Islet of Langerhans (tissue), 1 donor: ENCODE data around the gene VSTM4.

Source experiments
- FAIRE-seq: peaks from one replicate; lab custom pipeline; 2011; peaks lifted over from hg19 to GRCh38; lab: Jason Lieb, UNC

The VSTM4 gene

DNA sequence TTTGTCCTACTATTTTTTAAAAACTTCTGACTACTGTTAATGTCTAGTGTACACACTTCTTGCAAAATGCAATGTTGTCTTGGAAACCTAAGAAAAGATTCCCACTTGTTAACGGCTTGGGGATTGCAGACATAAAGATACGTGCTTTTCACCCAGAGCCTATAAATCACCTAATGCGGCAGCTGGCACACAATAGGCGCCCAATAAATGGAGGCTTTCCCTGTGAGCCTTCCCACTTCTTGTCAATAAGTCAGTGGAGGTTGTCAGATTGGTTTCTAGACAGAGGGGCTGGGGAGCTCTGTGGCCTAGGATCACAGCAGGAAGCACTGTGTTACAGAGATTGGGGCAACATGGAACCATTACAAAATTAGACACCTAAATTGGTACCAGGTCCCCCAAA lies 74.7 kb downstream of the VSTM4 start:
- FAIRE-seq, result no peak

DNA sequence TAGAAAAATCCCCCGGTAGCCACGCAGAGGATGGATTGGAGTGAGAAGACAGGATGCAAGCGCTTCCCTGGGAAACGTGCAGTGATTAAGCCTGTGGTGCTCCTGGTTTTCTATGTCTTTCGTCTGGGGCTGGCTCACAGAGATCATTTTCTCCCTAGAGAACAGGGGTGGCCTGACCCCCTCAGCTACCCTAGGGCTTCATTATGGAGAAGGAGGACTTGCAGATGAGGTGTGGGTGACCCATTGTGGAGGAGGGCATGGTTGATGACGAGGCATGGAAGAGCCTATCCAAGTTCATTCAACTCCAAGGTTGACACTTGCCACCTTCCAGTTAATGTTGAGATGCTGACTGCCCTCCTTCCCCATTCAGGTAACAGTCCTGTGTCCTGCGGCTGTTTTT lies 75.9 kb downstream of the VSTM4 start:
- no peak for FAIRE-seq

DNA sequence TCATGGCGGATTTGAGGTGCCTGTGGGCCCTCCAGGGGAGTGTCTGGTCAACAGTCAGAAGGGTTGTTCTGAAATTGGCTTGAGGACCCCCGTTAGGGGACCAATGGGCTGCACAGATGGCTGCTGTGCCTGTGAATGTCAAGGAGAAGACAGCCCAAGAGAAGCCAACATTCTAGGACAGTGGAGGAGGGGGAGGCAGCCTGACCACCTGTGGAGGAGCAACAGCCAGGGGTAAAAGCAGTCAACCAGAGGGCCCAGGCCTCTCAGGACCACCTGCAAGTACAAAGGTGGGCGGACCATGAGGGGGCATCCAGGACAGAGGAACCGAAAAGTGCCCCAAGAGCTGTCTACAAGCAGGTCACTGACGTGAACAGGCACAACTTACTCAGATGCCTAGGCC lies 76.6 kb downstream of the VSTM4 start:
- no peak for FAIRE-seq

DNA sequence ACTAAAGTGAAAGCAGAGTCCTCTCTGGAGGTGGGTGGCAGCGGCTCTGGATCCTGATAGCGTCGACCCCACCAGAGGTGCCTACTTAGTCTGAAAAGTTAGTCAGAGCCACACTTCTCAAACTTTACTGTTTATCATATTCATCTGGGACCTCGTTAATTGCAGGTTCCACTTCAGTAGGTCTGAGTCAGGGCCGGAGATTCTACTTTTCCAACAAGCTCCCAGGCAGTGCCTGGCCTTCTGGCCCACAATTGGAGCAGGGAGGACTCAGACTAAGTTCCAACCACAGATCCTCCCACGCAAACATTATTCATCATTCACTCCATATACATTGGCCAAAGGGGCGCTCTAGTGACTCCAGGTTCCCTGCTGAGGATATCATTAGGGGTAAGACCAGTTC lies 78.1 kb downstream of the VSTM4 start:
- no peak for FAIRE-seq

DNA sequence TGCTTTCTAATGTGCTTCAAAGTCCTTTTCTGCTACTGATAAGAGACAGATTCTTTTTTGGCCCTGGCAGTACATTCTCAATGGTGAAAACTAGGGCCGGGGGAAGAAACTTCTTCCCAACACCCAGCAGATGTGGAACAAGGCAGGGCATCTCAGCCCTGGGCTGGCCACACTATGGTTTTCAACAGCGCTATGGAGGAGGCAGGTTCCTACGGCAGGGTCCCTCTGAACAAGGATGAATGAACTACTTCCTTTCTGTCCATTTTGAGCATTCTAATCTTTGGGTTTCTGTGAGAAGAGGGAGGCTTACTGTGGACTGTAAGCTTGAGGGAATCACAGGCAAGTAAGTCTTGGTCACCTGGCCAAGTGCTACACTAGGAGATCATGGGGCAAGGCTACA lies 78.7 kb downstream of the VSTM4 start:
- FAIRE-seq, result no peak

DNA sequence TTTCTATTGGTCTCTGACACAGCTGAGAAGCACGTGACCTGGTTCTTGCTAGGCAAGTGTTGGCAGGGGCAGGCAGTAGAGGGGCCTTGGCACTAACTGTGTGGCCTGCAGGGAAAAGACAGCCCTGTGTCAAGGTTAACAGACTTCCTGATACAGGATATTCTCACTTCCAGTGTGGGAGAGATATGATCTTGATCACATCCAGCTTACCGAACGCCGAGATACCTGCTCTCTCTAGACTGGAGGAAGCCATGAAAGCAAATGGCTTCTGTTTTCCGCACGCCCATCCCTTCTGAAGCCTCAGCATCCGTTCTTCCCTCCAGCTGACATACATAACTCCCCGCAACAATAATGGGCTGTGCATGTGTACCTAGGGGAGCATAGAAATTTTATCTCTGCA lies 79.4 kb downstream of the VSTM4 start:
- no peak for FAIRE-seq

DNA sequence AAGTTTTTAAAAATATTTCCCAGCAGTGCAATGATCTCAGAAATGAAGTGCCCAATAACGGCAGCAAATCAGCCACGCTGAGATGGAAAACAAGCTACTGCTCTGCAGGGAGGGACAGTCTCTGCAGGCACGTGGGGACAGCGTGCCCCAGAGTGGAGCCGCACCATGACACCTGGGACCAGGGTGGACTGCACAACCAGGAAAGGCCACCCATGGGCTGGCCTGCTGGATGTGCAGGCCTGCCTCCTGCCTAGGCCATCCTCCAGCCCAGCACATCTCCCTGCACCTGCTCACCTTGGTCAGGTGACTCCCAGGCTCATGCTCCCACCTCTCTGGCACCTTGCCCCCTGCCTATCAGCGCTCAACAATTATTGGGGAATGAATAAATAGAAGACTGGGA lies 80.4 kb downstream of the VSTM4 start:
- no peak for FAIRE-seq

DNA sequence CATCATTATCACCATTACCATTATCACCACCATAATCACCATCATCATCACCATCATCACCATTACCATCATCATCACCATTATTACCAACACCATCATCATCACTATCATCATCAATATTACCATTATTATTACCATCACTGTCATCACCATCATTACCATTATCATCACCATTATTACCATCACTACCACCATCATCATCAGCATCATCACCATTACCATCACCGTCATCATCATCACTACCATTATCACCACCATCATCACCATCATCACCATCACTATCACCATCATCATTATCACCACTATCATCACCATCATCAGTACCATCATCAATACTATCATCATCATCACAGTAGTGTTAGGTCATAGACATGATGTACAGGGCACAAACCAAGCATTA lies 81.4 kb downstream of the VSTM4 start:
- no peak for FAIRE-seq

DNA sequence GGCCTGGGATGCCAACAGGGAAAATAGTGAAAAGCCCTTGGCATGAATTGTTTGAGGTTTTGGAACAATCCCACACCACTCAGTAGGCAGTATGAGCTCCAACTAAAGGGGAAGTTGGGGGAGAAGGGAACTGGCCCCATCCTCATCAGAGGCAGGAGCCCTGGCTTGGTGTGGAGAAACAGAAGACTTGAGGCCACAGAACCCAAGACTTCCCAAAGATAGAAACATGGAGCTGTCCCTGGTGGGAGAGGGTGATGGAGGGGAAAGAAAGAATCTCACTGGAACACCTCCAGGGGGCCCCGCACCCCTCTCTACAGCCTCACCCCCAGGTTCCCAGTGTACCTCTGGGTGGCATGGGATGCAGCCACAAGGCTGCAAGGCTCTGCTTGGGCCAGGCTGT lies 85.7 kb downstream of the VSTM4 start:
- no peak for FAIRE-seq

DNA sequence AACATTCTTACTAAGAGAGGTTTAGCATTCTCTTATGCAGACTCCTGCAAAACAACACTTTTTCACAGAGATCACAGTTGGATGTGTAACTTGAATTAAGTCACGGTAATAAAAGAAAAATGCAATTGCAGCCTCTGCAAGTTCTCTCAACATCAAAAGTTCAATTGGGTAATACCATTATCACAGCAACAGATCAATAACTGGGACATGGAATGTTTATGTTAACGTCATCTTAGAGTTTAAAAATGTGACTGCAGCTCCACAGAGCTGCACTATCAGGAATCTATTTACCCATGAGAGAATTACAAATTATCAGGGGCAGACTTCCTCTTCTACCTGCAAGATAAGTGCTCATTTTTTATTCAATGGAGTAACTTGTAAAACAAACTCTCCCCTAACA lies 86.7 kb downstream of the VSTM4 start:
- FAIRE-seq, result no peak

DNA sequence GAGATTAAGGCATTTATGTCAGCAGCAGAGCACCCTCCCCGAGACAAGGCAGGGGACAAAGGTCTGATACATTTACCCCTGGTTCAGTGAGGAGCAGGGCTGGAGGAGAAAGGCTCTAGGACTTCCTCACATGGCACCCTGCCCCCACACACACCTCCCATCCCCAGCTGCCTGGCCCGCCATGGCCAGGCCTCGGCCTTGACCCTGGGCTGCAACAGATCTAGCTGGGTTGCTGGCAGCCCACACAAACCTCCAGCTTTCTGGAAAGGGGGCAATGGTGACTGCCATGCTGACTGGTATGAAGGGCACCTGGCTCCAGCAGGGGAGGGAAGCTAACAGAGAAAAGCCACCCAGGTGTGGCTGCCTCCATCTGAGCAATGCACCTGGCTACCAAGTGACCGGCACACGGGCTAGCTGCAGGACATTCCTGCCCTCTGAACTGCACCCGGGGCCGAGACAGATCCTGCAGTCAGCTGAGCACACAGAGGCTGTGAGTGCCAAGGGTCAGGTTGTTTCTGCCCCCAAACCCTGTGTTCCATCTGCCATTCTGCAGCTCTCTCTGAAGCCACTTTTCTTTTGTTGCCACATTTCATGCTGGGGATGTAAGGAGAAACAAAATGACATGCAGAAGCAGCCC lies 89.9 kb downstream of the VSTM4 start:
- FAIRE-seq, result no peak

DNA sequence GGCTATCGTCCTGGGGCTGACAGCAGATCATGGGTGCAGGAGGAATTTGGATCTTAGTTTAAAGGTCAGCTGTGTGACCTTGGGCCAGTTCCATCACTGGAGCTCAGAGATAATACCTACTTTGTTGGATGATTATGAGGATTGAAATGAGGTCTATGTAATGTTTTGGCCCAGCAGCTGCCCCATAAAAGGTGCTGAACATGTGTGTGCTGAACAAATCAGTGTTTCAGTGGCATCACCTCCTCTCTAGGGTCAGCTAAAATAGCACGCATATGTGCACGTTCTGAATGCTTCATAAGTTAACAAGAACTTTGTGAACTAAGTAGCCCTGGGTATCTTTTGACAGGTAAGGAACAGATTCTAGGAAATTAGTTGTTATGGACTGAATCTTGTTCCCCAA lies 90.8 kb downstream of the VSTM4 start:
- no peak for FAIRE-seq

DNA sequence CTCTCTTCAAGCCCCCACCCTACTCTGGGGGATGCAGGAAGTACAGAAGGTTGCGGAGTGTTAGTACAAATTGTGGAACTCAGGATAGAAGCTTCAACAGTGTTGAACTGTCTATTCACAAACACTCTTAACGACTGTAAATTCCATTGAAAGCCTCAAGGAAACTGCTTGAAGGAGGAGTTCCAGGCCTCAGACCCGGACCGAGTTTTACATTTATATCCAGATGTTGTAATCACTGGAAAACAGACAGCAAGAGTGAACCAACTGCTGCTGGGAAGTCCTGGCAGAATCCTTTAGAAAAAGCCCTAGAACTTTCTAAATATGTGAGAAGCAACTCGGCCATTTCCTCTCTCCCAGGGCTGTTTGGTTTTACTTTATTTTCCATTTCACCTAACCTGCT lies 91.6 kb downstream of the VSTM4 start:
- no peak for FAIRE-seq

DNA sequence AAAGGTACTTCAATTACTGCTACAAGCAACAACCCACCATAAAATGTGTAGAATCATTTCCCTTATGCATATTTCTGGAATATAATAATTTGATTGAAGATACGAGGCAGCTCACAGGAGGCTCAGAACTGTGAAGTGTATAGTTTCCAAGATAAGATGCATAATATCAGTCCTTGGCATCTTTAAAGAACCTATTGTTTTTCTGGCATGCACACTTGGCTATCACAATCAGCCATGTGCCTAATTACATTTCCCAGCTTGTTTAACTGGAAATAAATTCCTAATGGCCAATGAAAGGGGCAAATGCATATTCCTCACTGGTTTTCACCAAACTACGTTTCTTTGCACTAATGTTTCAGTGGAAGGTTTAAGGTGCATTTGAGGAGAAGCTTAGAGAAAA lies 92.3 kb downstream of the VSTM4 start:
- no peak for FAIRE-seq

DNA sequence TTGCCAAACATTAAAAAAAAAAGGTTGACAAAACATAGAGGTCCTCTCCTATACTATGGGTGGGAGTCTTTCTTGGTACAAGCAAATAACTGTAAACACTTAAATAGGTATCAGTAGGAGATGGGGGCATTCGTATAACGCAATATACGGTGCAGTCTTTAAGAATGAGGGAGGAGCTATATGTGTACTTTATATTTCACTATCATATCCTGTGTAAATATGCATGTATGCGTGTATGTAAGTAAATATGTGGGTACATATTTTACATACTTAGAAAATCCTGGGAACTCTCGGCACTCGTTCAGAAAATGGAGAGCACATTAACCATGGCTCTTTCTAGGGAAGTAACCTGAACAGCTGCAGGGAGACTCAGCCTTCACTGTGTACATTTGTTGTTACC lies 93.6 kb downstream of the VSTM4 start:
- FAIRE-seq, result no peak

DNA sequence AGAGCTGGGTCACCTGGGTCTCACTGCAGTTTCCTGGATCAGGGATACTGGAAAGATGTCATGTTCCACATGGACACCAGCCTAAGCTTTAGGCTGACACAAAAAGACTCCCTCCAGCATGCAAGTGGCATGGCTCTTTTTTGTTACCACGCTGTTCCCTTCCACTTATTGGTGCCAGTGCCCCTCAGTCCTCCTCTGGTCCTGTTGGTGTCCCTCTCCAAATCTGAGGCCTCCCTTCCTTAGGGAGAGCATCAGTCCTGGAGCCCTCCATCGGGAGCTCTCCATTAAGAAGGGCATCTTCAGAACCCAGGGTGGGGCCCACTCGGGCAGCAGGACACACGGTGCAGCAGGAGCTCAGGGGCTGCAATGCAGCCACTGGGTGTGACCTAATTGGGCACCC lies 99.6 kb downstream of the VSTM4 start:
- FAIRE-seq, result no peak

DNA sequence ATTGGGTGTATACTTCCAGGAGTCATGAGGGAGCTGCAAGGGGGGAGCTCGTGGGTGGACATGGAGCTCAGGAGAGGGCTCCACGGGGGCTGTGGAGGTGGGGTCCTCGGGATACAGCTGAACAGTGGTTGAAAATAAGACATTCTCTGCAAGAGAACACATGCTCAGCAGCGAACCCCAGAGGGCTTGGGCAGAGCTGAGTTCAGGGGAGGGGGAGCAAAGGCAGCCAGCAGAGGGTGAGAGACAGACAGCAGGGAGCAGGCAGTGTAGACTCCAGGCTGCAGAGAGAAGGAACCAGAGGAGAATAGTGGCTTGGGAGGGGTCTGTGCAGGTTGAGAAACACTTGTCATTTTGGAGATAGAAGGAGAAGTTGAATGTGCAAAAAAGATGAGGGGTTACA lies 102.7 kb downstream of the VSTM4 start:
- FAIRE-seq, result no peak

DNA sequence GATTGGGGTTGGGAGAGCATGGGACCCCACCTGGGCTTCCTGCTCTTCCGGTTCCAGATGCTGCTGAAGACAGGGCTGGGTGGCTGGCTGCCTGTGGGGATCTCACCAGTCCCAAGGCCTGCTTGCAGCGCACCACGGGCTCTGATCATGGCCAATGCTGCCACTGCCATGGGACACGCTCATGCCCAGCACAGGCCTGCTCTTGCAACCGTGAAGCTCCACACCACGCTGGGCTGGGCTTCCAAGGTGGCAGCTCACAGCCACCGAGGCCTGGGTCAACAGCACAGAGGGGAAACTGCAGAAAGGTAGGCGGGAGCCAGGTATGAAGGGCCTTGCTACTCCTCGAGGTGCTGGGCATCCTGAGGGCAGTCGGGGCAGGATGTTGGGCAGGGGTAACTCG lies 103.6 kb downstream of the VSTM4 start:
- FAIRE-seq, result no peak

DNA sequence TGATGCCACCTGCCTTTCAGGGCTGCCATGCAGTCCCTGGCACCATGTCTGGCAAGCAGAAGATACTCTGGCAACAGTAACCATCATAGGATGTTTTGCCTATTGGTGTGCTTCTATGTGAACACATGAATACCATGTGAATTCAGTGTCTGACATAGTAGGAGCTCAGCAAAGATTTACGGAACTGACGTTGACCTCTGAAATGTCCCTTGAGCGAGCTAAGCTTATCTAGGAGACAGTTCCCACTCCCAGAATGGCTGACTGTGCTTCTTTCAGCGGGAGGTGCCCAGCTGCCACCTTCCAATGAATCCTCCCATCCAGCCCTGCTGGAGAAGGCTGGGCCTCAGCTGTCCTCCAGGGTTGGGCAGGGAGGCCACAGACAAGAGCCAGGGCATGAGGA lies 104.5 kb downstream of the VSTM4 start:
- no peak for FAIRE-seq

DNA sequence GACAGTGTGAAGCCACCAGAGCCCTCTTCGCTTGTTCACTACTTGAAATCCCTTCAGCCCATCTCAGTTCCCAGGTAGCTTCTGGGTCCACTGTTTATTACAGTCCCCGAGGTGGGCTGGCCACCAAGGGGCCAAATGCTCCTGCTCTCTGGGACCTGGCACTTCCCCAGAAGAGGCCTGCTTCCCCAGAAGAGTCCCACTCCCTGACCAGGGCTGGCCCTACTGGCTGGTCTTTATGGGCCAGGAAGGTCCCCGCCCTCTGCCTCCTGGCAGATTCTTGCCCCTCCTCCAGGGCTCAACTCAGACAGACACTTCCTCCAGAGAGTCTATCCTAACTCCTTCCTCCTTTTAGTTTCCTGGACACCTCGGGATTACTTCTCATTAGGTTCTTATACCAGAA lies 105.0 kb downstream of the VSTM4 start:
- FAIRE-seq, result no peak

DNA sequence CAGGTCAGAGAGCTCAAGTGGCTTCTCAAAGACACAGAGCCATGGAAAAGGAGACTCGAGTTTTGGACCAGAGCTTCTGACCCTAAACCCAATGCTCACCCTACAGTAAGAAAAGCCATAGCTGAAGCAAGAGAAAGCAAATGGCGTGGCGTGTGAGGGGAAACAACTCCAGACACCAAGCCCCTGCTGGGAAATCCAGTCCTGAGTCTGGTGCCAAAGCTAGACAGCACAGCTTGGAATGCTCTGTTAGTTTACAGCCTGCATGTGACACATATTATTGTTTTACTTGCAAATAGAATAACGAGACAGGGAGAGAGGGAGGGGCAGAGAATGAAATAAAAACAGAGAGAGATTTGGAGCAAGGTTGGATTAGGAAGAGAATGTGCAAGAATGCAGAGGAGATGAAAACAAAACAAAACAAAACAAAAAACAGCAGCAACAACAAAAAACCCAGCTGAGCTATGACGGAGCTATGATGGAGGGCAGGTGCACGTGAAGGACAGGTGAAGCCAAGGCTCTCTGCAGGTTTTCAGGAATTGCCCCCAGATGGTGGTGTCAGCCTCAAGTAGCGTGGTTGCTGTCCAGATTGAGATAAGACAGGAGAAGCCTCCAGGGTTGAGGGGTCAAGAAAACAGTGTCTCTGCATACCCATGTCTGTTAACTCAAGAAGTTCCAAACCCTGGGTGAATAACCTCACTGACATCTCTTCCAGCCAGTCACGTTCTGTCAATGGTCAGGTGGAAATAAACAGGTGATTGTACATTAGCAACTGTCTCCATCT lies 105.9 kb downstream of the VSTM4 start:
- no peak for FAIRE-seq

DNA sequence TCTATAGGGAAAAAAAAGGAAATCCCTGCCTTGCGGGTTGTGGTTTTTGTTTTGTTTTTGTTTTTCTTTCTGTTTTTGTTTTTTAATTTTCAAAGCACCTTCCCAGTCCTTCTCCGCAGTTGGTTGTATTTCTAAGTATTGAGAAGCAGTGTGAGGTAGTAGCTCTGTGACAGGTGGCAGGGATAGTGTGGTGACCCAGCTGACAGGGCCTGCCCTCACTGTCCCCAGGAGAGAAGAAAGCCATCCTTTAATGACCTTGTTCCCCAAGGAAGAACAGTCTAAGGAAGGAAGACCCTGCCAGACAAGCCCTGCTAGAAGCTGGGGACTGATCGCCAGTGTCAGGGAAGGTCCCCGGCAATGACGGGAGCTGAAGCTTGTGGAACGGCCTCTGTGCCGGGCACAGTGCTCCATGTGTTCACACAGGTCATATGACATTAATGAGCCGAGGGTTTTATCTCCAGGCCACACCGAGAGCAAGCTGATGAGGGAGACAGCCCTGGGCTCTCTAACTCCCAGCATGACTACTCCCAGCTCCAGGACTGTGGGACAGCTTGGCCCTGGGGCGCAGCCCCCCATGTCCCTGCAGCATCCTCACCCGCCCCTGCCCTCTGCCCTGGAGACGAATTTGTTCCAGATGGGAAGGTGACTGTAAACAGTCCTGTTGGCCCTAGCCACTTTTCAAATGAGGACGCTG lies 106.7 kb downstream of the VSTM4 start:
- FAIRE-seq, result no peak

DNA sequence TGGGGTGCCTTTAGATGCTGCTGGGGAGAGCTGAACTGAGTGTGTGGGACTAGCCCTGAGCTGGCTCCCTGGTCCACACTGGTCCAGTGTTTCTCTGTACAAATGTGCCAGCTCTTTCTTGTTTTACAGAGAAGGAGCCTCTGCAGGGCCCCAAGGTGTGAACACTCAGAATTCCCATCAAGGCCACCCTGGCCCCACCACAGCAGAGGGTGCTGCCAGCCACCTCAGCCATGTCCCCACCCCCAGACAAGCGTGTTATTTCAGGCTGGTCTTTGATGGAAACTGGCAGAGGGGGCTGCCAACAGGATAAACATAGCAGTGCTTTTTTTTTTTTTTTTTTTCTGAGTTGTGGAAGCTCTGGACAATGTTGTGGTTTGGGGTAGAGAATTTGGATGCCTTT lies 107.2 kb downstream of the VSTM4 start:
- no peak for FAIRE-seq

DNA sequence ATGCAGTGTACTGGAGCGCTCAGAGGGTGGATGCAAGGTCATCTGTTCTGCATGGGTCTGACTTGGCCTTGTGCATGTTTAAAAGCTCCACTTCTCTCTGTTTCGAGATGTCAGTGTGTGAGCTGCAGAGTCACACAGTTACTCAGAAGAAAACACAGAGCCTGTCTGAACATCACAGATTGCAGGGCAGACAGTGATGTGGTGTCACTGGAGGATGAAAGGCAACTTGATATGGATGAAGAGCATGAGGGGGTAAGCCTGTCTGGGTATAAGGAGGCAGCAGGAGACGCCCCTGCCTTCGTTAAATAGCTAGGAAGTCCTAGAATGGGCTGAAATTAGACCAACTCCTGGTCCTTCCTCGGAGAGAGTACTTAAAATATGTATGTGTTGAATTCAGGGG lies 108.2 kb downstream of the VSTM4 start:
- no peak for FAIRE-seq
